ENCODE results near the gene SIGLEC1.

DNA sequence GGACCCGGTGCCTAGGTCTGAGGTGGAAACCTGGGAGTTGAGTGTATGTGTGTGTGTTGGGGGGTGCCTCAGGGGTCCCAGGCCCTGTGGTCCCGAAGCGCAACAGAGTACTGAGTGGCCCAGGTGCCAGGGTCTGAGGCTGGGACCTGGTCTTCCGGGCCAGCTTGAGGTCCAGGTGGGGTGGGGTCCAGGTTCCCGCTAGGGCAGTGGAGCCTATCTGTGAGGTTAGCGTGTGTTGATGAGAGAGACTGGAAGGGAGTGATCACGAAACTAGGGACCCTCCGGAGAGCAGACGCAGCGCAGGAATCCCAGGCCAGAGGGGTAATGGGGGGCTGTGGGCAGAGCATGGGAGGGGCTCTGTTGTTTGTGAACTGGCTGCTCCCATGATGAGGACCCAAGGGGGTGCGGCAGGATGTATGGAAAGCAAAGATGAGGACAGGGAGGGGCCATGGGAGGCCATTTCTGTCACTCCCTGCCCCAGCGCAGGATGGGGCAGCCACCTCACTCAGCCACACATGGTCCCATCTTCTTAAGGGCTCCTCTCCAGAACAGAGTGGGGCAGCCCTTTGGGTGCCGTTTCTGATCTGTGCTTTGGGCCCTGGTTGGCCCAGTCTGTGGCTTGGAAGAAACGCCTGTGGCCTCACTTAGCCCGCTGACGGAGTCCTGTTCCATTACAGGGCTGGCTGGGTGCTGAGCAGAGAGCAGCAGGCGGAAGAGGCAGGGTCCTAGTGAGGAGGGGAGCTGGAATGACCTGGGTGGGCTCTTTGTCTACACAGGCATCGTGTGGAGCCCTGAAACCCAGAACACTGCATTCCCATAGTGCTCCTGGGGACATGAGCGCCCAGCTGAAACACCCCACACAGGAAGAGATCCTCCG is 21.0 kb upstream of the SIGLEC1 start:
- TF ChIP-seq, protein P1, sequence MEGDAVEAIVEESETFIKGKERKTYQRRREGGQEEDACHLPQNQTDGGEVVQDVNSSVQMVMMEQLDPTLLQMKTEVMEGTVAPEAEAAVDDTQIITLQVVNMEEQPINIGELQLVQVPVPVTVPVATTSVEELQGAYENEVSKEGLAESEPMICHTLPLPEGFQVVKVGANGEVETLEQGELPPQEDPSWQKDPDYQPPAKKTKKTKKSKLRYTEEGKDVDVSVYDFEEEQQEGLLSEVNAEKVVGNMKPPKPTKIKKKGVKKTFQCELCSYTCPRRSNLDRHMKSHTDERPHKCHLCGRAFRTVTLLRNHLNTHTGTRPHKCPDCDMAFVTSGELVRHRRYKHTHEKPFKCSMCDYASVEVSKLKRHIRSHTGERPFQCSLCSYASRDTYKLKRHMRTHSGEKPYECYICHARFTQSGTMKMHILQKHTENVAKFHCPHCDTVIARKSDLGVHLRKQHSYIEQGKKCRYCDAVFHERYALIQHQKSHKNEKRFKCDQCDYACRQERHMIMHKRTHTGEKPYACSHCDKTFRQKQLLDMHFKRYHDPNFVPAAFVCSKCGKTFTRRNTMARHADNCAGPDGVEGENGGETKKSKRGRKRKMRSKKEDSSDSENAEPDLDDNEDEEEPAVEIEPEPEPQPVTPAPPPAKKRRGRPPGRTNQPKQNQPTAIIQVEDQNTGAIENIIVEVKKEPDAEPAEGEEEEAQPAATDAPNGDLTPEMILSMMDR (IDR thresholded peaks at IDR 0.05; ENCODE audit: extremely low read depth in 1 of 2, insufficient read depth in 1 of 2, low read depth in 1 of 2, low read length in 2 of 2), result no peak
- TF ChIP-seq GATA2 (IDR thresholded peaks at IDR 0.05; ENCODE audit: insufficient read depth, insufficient read length, low read depth, low read length), result no peak
- TF ChIP-seq, protein P2, sequence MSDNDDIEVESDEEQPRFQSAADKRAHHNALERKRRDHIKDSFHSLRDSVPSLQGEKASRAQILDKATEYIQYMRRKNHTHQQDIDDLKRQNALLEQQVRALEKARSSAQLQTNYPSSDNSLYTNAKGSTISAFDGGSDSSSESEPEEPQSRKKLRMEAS (IDR thresholded peaks at IDR 0.05; ENCODE audit: insufficient read depth, insufficient read length), result no peak
- TF ChIP-seq FOS (IDR thresholded peaks at IDR 0.05; ENCODE audit: borderline replicate concordance, insufficient read depth, low read length), result no peak
- TF ChIP-seq POLR2A (IDR thresholded peaks at IDR 0.05; ENCODE audit: low read depth, low read length), result no peak
- TF ChIP-seq MYC (IDR thresholded peaks at IDR 0.05; ENCODE audit: low read depth, low read length), result no peak
- TF ChIP-seq EZH2 (IDR thresholded peaks at IDR 0.05; ENCODE audit: borderline replicate concordance, low read depth, low read length, severe bottlenecking), result no peak
- TF ChIP-seq POLR2AphosphoS5 (IDR thresholded peaks at IDR 0.05; ENCODE audit: insufficient read depth, low read depth, low read length), result no peak
